VCaP (cell line): ENCODE data around the gene CYP21A2.
"Not testable (repeated sequence)": the region's sequence is repeated elsewhere in the genome, so short reads cannot be mapped to it uniquely, and the experiment has no call there.

Experiments used
- H3K27ac ChIP-seq: fragments of 450-650 bp; 2 replicates; pipeline ENCODE4 v1.5.1; 2017
- CTCF ChIP-seq: fragments of 450-650 bp; conservative IDR thresholded peaks from 2 replicates; pipeline ENCODE4 v1.5.1; 2017; ENCODE audit warnings: mild to moderate bottlenecking, moderate library complexity

The CYP21A2 gene

GRCh38 chr6:32035283-32036013 is 2.8 kb upstream of the CYP21A2 start:
- not testable (repeated sequence) for H3K27ac ChIP-seq

- H3K27ac ChIP-seq, result not testable (repeated sequence)
Observed at GRCh38 chr6:32037136-32037535, 1.1 kb upstream of the CYP21A2 start.

GRCh38 chr6:32038878-32039277 is 663 bp downstream of the CYP21A2 start:
- H3K27ac ChIP-seq, result not testable (repeated sequence)

GRCh38 chr6:32039321-32040274 is 1.4 kb downstream of the CYP21A2 start:
- H3K27ac ChIP-seq, result not testable (repeated sequence)

GRCh38 chr6:32040299-32041049 is 2.3 kb downstream of the CYP21A2 start:
- H3K27ac ChIP-seq, result not testable (repeated sequence)

GRCh38 chr6:32041050-32041321 is 2.8 kb downstream of the CYP21A2 start:
- H3K27ac ChIP-seq, result not testable (repeated sequence)

GRCh38 chr6:32041385-32041784 is 3.2 kb downstream of the CYP21A2 start:
- H3K27ac ChIP-seq, result not testable (repeated sequence)

- not testable (repeated sequence) for H3K27ac ChIP-seq
Observed at GRCh38 chr6:32042276-32042675, 4.1 kb downstream of the CYP21A2 start.

- not testable (repeated sequence) for H3K27ac ChIP-seq
Observed at GRCh38 chr6:32043589-32044380, 5.6 kb downstream of the CYP21A2 start.

GRCh38 chr6:32044916-32045315 is 6.7 kb downstream of the CYP21A2 start:
- H3K27ac ChIP-seq, result not testable (repeated sequence)

- no peak for TF ChIP-seq CTCF
- H3K27ac ChIP-seq, result no peak overlapping the region
Observed at GRCh38 chr6:32045811-32046449, 7.7 kb downstream of the CYP21A2 start.

GRCh38 chr6:32046450-32047083 is 8.4 kb downstream of the CYP21A2 start:
- no peak overlapping the region for H3K27ac ChIP-seq
- no peak for TF ChIP-seq CTCF
